EL (cell line): ENCODE measurements around the gene CAMKMT.
A peak's percentile ranks its signal among the peaks of the same experiment; 100 is the strongest.

ENCODE experiments used
- DNase-seq: peaks from one replicate; pipeline ENCODE4 v3.0.0-alpha.2; 2016

CAMKMT gene

DNA sequence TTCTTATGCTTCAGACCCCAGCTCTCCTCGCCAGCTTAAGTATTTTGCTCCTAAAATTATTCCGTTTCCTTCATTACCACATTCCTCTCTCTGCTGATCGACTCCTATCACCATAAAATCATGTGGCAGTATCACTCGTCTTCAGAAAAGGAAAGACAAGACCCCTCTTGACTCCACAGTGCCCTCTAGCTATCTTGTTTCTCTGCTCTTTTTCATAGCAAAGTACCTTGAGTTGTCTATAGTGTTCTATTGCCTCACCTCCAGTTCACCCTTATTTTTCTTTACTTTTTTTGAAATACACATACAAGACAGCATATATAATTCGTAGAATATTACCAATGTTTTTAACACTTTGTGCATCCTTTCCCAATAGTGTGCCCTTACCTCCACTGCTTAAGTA is 306.6 kb downstream of the CAMKMT start:
- DNase-seq = peak; percentile 18

DNA sequence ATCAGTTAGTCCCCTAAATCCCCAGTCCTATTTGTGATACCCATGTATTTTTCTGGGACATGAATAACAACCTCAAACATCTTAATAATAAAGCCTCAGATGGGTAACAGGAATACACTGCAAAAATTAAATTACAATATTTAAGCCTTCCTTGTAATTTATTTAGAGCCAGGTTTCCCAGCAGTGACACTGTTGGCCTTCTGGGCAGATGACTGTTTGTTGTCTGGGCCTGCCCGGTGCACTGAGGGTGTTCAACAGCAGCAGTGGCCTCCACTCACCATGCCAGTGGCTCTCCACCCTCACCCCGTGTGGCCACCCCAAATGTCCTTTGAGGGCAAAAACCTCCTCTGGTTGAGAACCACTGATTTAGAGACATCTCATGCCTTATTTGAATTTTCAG is 309.5 kb downstream of the CAMKMT start:
- DNase-seq = no peak

DNA sequence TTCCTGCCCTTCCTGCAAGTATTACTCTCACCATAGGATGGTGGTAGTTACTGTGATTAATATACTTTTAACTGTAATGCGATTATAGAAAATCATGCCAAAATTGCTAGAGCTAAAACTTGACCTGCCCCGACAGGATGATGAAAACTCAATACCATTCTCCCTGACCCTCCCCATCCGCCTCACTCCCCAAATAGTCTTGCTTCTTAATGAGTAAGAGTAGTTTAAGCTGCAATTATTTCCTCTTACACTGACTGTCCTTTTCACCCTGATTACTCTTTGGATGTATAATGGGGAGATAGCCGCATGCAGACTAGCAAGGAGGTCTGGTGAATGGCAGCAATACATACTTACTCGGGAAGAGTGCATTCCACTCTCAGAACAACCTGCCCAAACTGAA is 310.2 kb downstream of the CAMKMT start:
- no peak for DNase-seq

DNA sequence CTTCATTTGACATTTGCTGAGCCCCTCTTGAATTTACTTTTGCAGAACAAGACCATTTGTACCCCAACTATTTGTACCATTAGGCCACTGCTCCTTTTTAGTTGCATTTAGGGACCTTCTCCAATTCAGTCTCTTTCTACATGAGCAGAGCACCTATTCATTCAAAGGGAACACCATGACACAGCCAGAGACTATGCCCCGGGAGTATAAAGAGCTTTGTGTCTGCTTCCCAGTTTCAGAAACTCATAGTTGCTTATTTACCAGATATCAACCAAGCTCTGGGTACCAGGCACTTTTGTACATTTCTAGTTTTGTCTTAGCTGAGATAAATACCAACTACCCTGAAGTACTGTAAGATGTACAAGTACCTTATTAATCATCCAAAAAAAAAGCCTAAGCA is 310.7 kb downstream of the CAMKMT start:
- no peak for DNase-seq

DNA sequence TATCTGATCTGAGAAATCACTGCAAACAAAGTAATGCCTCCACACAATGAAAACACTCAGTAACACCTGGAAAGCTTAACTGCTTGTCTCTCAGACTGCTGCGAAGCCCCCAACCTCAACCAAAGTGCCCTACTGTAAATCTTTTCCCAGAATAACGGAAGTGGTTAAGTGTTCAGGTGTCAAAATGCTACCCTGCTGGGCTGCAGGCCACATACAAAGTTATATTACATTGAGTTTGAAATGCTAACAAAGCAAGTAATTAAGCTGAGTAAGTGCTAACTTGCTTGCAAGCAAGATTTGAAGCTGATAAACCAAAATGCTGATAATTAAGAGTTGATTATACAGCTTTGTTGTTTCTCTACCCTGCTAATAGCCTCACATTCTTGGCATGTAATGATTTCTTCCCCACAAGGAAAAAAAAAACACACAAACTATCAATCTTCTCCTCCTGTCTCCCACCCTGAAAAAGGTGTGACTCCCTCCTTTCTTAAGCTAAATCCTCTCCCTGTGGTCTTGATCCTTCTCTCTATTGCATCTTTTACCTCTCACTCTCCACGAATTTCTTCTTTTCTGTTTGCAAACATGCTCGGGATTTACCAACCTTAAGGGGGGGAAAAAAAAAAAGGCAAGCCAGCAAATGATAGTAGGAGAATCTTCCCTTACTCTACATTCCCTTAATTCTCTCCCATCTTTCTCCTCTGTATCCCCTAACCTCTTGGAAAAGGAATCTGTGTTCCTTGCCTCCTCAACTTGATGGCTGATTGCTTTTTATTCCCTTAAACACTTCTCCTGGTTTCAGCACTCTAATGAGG is 312.9 kb downstream of the CAMKMT start:
- DNase-seq = no peak

DNA sequence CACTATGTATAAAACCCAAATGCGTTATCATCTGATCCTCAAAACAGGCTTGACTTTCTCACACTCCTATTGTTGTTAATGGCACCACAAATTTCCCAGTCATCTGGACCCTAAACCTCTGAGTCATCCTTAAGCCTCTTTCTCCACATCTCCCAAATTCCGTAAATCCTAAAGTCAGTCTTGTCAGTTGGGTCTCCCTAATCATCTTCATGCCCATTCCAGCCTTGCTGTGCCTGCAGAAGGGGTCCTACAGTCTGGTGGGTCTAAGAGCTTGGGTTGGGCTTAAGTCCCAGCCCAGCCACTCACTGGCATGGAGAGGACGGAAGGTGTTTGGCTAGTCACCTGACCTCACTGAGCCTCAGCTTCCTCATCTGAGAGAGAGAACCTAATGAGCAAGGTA is 314.6 kb downstream of the CAMKMT start:
- DNase-seq = no peak

- no peak for DNase-seq
Measured at GRCh38 chr2:44679584-44679983, 317.8 kb downstream of the CAMKMT start.

- no peak for DNase-seq
Measured at GRCh38 chr2:44679990-44680389, 318.2 kb downstream of the CAMKMT start.

DNA sequence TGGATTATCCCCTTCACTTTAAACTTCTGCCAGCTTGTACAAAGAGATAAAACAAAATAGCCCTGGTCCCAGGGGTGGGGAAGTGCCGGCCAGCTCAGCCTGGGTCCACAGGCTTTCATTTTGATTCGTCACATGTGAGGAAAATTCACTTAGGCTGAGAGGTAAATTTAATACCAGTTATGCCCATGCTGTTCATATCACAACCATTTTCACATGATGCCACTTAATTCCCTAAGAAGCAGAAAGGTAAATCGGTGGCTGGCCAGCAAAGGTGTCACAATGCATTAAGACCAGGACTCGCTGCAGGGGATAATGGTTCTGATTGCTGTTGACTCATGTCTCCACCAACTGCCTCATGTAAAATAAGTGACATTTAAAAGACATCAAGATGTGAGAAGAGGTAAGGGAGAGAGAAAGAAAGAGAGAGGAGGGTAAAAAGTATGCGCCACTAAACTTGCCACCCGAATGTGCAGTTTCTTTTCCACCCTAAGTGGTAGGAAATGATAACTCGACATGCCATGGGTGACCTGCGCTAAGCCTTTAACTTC is 318.8 kb downstream of the CAMKMT start:
- DNase-seq = no peak

GRCh38 chr2:44680983-44681531 is 319.3 kb downstream of the CAMKMT start:
- no peak for DNase-seq

DNA sequence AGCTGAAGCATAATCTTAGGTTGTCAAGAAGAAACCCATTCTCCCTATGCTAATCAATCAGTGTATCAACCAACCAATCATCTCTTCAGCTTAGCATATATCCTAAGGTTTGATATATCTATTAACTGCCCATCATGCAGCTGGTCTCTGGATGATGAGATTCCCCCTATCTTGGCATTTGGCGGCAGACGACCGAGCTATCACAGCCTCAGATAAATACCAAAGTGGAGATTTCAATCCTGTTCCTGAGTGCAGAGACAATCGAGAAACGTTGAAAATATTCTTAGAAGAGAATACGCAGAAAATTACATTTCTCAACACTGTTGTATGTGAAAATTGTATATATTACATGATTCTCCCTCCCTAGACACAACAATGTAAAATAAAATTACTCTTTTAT is 320.7 kb downstream of the CAMKMT start:
- no peak for DNase-seq

DNA sequence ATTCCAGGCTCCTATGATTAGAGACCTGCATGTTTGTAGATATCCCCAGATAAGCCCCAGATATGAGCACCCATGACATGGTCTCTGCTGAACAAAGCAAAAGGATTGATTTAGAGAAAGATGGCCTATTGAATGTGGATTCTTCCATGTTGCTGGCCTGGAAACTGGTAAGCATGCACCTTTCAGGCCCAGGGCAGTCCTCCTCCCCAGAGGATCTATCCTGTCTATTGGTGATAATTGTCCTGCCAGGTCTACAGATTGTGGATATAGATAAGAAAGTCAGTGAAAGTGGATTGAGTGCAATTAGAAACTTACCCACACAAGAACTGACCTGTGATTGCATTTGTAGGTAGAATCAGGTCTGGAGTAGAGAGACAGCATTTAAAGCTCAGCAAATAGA is 322.8 kb downstream of the CAMKMT start:
- no peak for DNase-seq

DNA sequence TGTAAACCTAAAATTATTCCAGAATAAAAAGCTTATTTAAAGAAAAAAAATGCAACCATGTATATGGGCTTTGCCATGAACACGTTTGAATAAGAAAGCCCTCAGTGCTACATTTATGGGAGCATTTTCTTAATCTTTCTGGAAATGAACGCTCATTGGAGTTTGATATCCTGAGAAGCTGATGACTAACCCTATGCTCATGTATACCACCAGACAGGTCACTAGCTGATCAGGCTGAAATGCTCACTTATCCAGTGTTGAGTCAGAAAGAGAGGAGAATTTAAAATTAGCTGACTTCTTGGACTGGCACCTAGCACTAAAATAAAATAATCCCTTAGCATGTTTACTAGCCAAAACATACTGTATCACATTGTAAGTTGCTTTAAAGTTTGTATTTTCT is 324.8 kb downstream of the CAMKMT start:
- peak; percentile 50 for DNase-seq

DNA sequence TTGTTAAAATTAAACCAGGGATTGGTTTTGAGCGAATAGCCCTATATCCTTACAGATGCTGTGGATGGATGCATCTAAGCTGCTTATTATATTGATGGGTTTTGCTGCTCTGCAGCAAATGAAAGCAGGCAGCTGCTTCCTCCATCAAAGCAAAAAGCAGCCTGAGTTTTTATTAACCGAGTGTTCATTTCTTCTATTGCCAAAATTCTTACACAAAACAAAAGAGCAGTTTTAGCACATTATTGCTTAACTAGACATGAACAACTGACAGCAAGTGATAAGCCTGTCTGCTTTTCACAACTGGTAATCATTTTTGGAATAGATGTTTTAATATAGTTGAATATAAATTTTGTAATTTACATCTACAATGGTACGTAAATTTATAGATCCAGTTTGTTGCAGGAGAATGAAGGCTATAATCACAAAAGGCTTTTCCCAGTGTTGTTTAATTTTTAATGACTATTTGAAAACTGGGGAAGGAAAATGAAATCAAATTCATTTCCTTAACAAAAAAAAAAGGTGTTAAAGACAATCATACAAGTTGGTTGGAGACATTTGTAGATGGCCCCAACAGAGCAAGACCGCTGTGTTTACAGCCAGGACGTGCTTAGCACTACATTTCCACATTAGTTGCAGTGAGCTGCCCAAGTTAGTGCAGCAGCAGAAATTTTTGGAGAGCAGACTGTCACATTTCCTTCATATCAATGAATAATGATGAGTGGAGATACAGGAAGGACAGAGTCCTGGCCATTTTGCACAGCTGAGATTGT is 326.1 kb downstream of the CAMKMT start:
- DNase-seq = no peak

- no peak for DNase-seq
Measured at GRCh38 chr2:44688456-44689124, 326.8 kb downstream of the CAMKMT start.

- no peak for DNase-seq
Measured at GRCh38 chr2:44689516-44689915, 327.8 kb downstream of the CAMKMT start.

DNA sequence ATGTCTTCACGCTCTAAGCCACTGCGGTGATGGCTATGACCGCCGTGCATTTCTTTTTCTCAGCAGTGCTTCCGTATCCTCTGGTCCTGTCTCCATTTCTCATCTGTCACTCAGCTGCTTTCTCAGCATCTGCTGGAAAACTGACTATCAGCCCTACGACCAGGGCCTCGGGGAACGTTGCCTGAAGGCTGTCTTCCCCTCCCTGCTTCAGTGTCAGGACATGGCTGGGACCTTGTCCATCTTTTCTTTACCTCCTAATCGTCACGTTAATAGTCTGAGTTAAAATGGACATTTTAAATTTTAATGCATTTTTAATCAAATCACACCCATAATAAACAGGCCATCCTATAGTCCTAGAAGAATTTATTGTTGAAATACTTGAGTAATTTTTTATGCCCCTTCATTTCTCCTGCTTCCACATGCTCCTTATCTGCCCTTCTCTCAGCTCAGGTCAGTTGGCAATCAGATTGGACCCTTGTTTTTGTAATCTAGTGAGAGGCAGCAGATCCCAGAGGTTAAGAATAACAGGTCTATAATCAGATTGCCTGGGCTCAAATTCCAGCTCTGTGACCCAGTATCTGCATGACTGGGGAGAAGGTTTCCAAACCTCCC is 329.5 kb downstream of the CAMKMT start:
- DNase-seq = no peak

- DNase-seq = no peak
Measured at GRCh38 chr2:44692821-44693220, 331.1 kb downstream of the CAMKMT start.

- no peak for DNase-seq
Measured at GRCh38 chr2:44700824-44701223, 339.1 kb downstream of the CAMKMT start.

DNA sequence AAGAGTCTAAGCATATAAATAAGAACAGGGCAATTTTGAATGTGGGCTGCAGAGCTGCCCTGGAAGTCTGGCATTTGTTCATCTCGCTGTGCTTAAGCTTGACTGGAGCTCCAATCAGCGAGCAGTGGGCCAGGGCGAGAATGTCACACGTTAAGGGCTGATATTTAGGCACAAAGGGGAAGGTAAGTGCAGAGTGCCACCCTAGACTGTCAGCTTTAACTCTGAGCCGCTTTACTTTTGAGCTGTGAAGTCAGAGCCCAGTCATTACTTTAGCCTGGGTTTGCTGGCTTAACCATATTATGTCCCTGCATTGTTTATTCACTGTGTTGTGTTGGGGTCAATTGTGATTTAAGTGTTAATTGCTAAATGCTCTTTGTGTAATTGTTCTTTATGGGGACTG is 343.6 kb downstream of the CAMKMT start:
- DNase-seq = no peak

- no peak for DNase-seq
Measured at GRCh38 chr2:44705876-44706480, 344.2 kb downstream of the CAMKMT start.
